NB4 (cell line): ENCODE measurements around the gene MIF4GD.

Experiments used
- MYC ChIP-seq: IDR thresholded peaks from 2 replicates; pipeline ENCODE4 v1.6.1; 2011; ENCODE audit warnings: low read depth, low read length
- POLR2A ChIP-seq: IDR thresholded peaks from 2 replicates; pipeline ENCODE4 v1.6.1; 2011; ENCODE audit warnings: mild to moderate bottlenecking; ENCODE audit not compliant: insufficient read length; ENCODE audit errors: extremely low read depth
- TF ChIP-seq, protein P1 (sequence below): IDR thresholded peaks from one replicate; pipeline ENCODE4 v1.5.1; 2012; ENCODE audit warnings: low read depth, low read length
- TF ChIP-seq, protein P2 (sequence below): IDR thresholded peaks from 2 replicates; pipeline ENCODE4 v1.6.1; 2011; ENCODE audit warnings: low read depth, low read length

DNA sequence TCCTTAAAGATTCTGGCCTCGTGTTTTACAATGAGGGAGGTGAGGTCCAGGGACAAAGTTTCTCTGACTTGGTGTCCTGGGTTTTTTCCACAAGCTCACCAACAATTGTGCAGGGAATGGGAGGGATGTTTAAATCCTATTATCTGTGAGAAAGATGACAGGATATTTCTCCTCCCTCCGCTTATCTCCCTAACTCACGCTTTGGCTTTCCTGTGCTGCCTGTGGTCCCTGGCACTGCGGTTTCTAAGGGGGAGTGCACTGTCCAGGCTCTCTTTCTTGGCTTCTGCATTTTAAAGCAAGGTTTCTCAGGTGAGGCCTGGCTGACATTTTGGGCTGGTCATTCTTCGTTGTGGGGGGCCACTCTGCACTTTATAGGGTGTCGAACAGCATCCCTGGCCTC, 26.0 kb downstream of the MIF4GD start:
- TF ChIP-seq, protein P1, sequence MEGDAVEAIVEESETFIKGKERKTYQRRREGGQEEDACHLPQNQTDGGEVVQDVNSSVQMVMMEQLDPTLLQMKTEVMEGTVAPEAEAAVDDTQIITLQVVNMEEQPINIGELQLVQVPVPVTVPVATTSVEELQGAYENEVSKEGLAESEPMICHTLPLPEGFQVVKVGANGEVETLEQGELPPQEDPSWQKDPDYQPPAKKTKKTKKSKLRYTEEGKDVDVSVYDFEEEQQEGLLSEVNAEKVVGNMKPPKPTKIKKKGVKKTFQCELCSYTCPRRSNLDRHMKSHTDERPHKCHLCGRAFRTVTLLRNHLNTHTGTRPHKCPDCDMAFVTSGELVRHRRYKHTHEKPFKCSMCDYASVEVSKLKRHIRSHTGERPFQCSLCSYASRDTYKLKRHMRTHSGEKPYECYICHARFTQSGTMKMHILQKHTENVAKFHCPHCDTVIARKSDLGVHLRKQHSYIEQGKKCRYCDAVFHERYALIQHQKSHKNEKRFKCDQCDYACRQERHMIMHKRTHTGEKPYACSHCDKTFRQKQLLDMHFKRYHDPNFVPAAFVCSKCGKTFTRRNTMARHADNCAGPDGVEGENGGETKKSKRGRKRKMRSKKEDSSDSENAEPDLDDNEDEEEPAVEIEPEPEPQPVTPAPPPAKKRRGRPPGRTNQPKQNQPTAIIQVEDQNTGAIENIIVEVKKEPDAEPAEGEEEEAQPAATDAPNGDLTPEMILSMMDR: no peak
- TF ChIP-seq, protein P2, sequence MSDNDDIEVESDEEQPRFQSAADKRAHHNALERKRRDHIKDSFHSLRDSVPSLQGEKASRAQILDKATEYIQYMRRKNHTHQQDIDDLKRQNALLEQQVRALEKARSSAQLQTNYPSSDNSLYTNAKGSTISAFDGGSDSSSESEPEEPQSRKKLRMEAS: no peak
- TF ChIP-seq MYC (no peak), POLR2A (no peak)
